Stimulated activated CD8-positive, alpha-beta memory T cell treated with anti-CD3 and anti-CD28 coated beads, Interleukin-4, amount 100 ng/mL, for 4 hours (primary cell): Measurements from ENCODE around the gene ABLIM1.

ENCODE experiments used
- DNase-seq, 2 donors: peaks; one replicate each; pipeline ENCODE4 v3.0.0-alpha.2; 2020; ENCODE audit warnings: low read depth in 2 of 2, low spot score in 1 of 2

Gene ABLIM1

GRCh38 chr10:114680543-114681117 is 22.6 kb upstream of the ABLIM1 start:
- DNase-seq = no peak

GRCh38 chr10:114679552-114679951 is 21.5 kb upstream of the ABLIM1 start:
- no peak for DNase-seq

GRCh38 chr10:114678820-114679219 is 20.7 kb upstream of the ABLIM1 start:
- DNase-seq = no peak

- DNase-seq = no peak
Observed at GRCh38 chr10:114678336-114678735, 20.3 kb upstream of the ABLIM1 start.

GRCh38 chr10:114674346-114674745 is 16.3 kb upstream of the ABLIM1 start:
- DNase-seq = no peak

GRCh38 chr10:114669648-114670047 is 11.6 kb upstream of the ABLIM1 start:
- DNase-seq = no peak

- no peak for DNase-seq
Observed at GRCh38 chr10:114668375-114669080, 10.5 kb upstream of the ABLIM1 start.

GRCh38 chr10:114665873-114666272 is 7.8 kb upstream of the ABLIM1 start:
- no peak for DNase-seq

GRCh38 chr10:114665406-114665805 is 7.3 kb upstream of the ABLIM1 start:
- DNase-seq = no peak

- DNase-seq = no peak
Observed at GRCh38 chr10:114664127-114664526, 6.1 kb upstream of the ABLIM1 start.

- no peak for DNase-seq
Observed at GRCh38 chr10:114663626-114664025, 5.6 kb upstream of the ABLIM1 start.

- no peak for DNase-seq
Observed at GRCh38 chr10:114662646-114663217, 4.7 kb upstream of the ABLIM1 start.

GRCh38 chr10:114661212-114661880 is 3.3 kb upstream of the ABLIM1 start:
- DNase-seq = no peak

- no peak for DNase-seq
Observed at GRCh38 chr10:114655671-114656070, 2.4 kb downstream of the ABLIM1 start.

- no peak for DNase-seq
Observed at GRCh38 chr10:114654822-114655575, 3.1 kb downstream of the ABLIM1 start.

- DNase-seq = no peak
Observed at GRCh38 chr10:114653926-114654325, 4.1 kb downstream of the ABLIM1 start.

GRCh38 chr10:114652402-114653368 is 5.4 kb downstream of the ABLIM1 start:
- DNase-seq = no peak

GRCh38 chr10:114650831-114651230 is 7.2 kb downstream of the ABLIM1 start:
- no peak for DNase-seq

- DNase-seq = no peak
Observed at GRCh38 chr10:114650266-114650665, 7.8 kb downstream of the ABLIM1 start.

- no peak for DNase-seq
Observed at GRCh38 chr10:114649217-114649903, 8.7 kb downstream of the ABLIM1 start.
